ENCODE results near the gene TESK1.
A peak's percentile ranks its signal among the peaks of the same experiment; 100 is the strongest.
"Not testable (repeated sequence)": the region's sequence is repeated elsewhere in the genome, so short reads cannot be mapped to it uniquely, and the experiment has no call there.

TESK1 gene

DNA sequence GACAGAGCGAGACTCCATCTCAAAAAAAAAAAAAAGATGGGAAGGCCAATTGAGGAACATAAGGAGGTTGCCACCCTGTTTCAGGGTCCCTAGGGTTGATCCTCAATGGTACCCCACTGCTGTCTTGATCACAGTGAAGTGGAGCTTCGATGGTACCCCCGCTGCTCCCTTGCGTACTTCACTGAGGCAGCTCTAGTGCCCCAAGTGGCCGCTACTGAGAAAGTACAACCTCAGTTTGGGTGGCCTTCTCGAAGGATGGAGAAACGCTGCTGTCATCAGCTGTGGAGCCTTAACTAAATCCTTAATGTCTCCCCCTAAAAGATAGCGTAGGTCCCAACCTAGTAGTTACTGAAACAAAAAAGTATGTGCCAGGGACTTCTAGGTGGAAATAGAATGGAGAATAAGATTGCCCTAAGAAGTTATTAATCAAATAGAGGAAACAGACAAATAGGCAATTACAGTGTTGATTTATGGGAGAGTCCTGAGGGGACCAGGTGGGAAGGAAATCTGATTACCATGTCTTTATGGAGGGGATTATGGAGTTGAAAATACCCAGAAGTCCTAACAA, 6.3 kb downstream of the TESK1 start:
- Histone ChIP-seq H3K27ac (no peak overlapping the region), H3K79me2 (ENCODE audit: insufficient read depth, low read depth) (no peaks in the 10 kb centered on the region), H4K20me1 (ENCODE audit: insufficient read depth) (no peaks in the 10 kb centered on the region), H3K4me2 (no peak overlapping the region), H3K4me1 (ENCODE audit: low read depth, poor library complexity, severe bottlenecking) (peaks cover 12% of the 10 kb centered on the region), H3K36me3 (ENCODE audit: insufficient read depth) (no peaks in the 10 kb centered on the region), H2AFZ (ENCODE audit: low read depth) (no peak overlapping the region), H3K9ac (no peak overlapping the region), H3K4me3 (IDR thresholded peaks at IDR 0.05; ENCODE audit: insufficient read depth, low read depth, low read length) (no peak overlapping the region), H3K27me3 (ENCODE audit: insufficient read depth, low read depth) (no peaks in the 10 kb centered on the region)
- TF ChIP-seq, protein P1, sequence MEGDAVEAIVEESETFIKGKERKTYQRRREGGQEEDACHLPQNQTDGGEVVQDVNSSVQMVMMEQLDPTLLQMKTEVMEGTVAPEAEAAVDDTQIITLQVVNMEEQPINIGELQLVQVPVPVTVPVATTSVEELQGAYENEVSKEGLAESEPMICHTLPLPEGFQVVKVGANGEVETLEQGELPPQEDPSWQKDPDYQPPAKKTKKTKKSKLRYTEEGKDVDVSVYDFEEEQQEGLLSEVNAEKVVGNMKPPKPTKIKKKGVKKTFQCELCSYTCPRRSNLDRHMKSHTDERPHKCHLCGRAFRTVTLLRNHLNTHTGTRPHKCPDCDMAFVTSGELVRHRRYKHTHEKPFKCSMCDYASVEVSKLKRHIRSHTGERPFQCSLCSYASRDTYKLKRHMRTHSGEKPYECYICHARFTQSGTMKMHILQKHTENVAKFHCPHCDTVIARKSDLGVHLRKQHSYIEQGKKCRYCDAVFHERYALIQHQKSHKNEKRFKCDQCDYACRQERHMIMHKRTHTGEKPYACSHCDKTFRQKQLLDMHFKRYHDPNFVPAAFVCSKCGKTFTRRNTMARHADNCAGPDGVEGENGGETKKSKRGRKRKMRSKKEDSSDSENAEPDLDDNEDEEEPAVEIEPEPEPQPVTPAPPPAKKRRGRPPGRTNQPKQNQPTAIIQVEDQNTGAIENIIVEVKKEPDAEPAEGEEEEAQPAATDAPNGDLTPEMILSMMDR (conservative IDR thresholded peaks at IDR 0.05; ENCODE audit: low read depth, low read length) = peak; percentile 45

DNA sequence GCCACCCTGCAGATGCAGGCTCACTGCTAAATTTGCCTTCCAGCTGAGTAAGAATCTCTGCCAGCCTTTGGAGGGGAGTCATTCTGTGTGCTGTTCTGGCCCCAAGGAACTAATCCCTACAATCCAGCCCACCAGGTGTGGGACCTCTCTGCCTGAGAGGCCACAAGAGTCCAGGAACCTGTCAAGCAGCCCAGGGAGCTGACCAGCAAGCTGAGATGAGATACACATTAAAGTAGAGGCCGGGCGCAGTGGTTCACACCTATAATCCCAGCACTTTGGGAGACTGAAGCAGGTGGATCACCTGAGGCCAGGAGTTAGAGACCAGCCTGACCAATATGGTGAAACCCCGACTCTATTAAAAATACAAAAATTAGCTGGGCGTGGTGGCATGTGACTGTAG, 7.0 kb downstream of the TESK1 start:
- H3K4me2 ChIP-seq; H3K27me3 ChIP-seq (ENCODE audit: insufficient read depth, low read depth); H2AFZ ChIP-seq (ENCODE audit: low read depth); H3K4me3 ChIP-seq (IDR thresholded peaks at IDR 0.05; ENCODE audit: insufficient read depth, low read depth, low read length); H3K36me3 ChIP-seq (ENCODE audit: insufficient read depth); H4K20me1 ChIP-seq (ENCODE audit: insufficient read depth); H3K9ac ChIP-seq; H3K79me2 ChIP-seq (ENCODE audit: insufficient read depth, low read depth); H3K27ac ChIP-seq: not testable (repeated sequence)
- H3K4me1 ChIP-seq (ENCODE audit: low read depth, poor library complexity, severe bottlenecking) = peaks cover 13% of the 10 kb centered on the region

DNA sequence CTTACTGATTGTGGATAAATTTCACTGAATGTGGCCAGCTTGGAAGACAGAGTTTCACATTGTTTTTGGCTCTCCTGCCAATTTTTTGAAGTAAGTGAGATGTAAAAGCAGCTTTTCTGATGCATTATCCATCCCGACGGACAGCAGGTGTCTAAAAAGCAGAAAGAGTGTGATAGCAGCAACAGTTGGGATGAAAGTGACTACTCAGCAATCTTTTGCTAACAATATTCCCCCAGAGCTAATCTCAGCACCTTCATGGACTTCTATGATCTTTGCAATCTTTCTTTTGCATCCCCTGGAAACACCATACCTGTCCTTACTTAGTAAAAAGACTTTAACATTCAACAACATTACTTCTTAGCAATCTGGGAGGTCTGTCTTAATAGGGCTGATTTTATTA, 7.8 kb downstream of the TESK1 start:
- H4K20me1 ChIP-seq (ENCODE audit: insufficient read depth) = no peaks in the 10 kb centered on the region
- H2AFZ ChIP-seq (ENCODE audit: low read depth) = no peak overlapping the region
- no peak overlapping the region for H3K4me2 ChIP-seq
- no peak overlapping the region for H3K27ac ChIP-seq
- TF ChIP-seq, protein P1 (conservative IDR thresholded peaks at IDR 0.05; ENCODE audit: low read depth, low read length) = no peak
- H3K9ac ChIP-seq = no peak overlapping the region
- H3K4me3 ChIP-seq (IDR thresholded peaks at IDR 0.05; ENCODE audit: insufficient read depth, low read depth, low read length) = no peak overlapping the region
- no peaks in the 10 kb centered on the region for H3K36me3 ChIP-seq (ENCODE audit: insufficient read depth)
- no peaks in the 10 kb centered on the region for H3K79me2 ChIP-seq (ENCODE audit: insufficient read depth, low read depth)
- peaks cover 13% of the 10 kb centered on the region for H3K4me1 ChIP-seq (ENCODE audit: low read depth, poor library complexity, severe bottlenecking)
- no peaks in the 10 kb centered on the region for H3K27me3 ChIP-seq (ENCODE audit: insufficient read depth, low read depth)

GRCh38 chr9:35615981-35616680, 11.1 kb downstream of the TESK1 start:
- H3K9ac ChIP-seq = no peak overlapping the region
- H4K20me1 ChIP-seq (ENCODE audit: insufficient read depth) = no peaks in the 10 kb centered on the region
- H3K79me2 ChIP-seq (ENCODE audit: insufficient read depth, low read depth) = no peaks in the 10 kb centered on the region
- H3K27me3 ChIP-seq (ENCODE audit: insufficient read depth, low read depth) = no peaks in the 10 kb centered on the region
- TF ChIP-seq, protein P1 (conservative IDR thresholded peaks at IDR 0.05; ENCODE audit: low read depth, low read length) = no peak
- no peaks in the 10 kb centered on the region for H3K36me3 ChIP-seq (ENCODE audit: insufficient read depth)
- H2AFZ ChIP-seq (ENCODE audit: low read depth) = peak overlapping the region; percentile 25; the same call in 1 of the 2 replicates
- peak overlapping the region; percentile 26; the same call in 1 of the 2 replicates for H3K27ac ChIP-seq
- H3K4me1 ChIP-seq (ENCODE audit: low read depth, poor library complexity, severe bottlenecking) = peaks cover 13% of the 10 kb centered on the region
- H3K4me2 ChIP-seq = no peak overlapping the region; the same call in 1 of the 2 replicates
- H3K4me3 ChIP-seq (IDR thresholded peaks at IDR 0.05; ENCODE audit: insufficient read depth, low read depth, low read length) = no peak overlapping the region
